Stomach (tissue), 9 donors: Measurements from ENCODE around the gene PIP5K1B. TPM values are rescaled to one million over a fixed set of nuclear protein-coding genes. Genes with fewer than 3 reads are reported as not detected.

ENCODE experiments used
- DNase-seq, 2 donors: peaks; one replicate each; pipeline versions ENCODE4 v3.0.0 to v3.0.0-alpha.2; 2013 to 2019
- H3K27ac ChIP-seq, 5 donors: fragments of 200-600 bp in 4 of 5; sonication (generic) in 4 of 5; one replicate each; pipeline ENCODE4 v1.5.1; 2013 to 2019; ENCODE audit warnings: mild to moderate bottlenecking in 1 of 5, moderate library complexity in 1 of 5
- H3K27me3 ChIP-seq, 3 donors: fragments of 200-600 bp; sonication (generic); one replicate each; pipeline ENCODE4 v1.5.1; 2017 to 2019; ENCODE audit warnings: mixed run types in 1 of 3
- H3K36me3 ChIP-seq, 4 donors: fragments of 200-600 bp; sonication (generic); 1 replicate in 3 of 4; 2 replicates in 1 of 4; pipeline ENCODE4 v1.5.1; 2016 to 2019
- H3K4me1 ChIP-seq, 4 donors: fragments of 200-600 bp; sonication (generic); one replicate each; pipeline ENCODE4 v1.5.1; 2016 to 2019
- H3K4me3 ChIP-seq, 4 donors: fragments of 200-600 bp; sonication (generic) in 3 of 4; one replicate each; pipeline ENCODE4 v1.5.1; 2016 to 2019; ENCODE audit warnings: mild to moderate bottlenecking in 1 of 4
- H3K9me3 ChIP-seq, 4 donors: fragments of 200-600 bp; sonication (generic); one replicate each; pipeline ENCODE4 v1.5.1; 2016 to 2019
- CTCF ChIP-seq, 7 experiments: fragments of 450-650 bp in 4 of 7; fragments of 200-600 bp in 3 of 7; sonication (generic) in 3 of 7; IDR thresholded peaks; one replicate each; pipeline ENCODE4 v1.5.1; 2016 to 2019; ENCODE audit warnings: antibody characterized with exemption in 7 of 7, control low read depth in 2 of 7, mild to moderate bottlenecking in 1 of 7
- EP300 ChIP-seq: sonication (generic); formaldehyde crosslinking; IDR thresholded peaks from one replicate; pipeline ENCODE4 v1.6.1; 2017; ENCODE audit warnings: antibody characterized with exemption
- POLR2A ChIP-seq, 4 donors: fragments of 450-650 bp; IDR thresholded peaks; one replicate each; pipeline ENCODE4 v1.6.1; 2016; ENCODE audit warnings: antibody characterized with exemption in 4 of 4, control low read depth in 2 of 4, mild to moderate bottlenecking in 1 of 4, moderate library complexity in 1 of 4
- POLR2AphosphoS5 ChIP-seq, 3 donors: sonication (generic); formaldehyde crosslinking; IDR thresholded peaks; one replicate each; pipeline ENCODE4 v1.6.1; 2016; ENCODE audit warnings: antibody characterized with exemption in 3 of 3
- WGBS, 5 donors: extraction: QIAGEN DNeasy Blood & Tissue Kit in 3 of 5; methylation state at CpG; one replicate each; pipeline versions ENCODE4 v1.1.5 to v1.1.7; 2013 to 2018; 5-methylcytosine and 5-hydroxymethylcytosine counted together
- intact Hi-C: fragments of 100-400 bp; cut with DNase I; formaldehyde crosslinking; loops from one replicate; pipeline ENCODE4 v1.15.1; 2023; ENCODE audit warnings: low total_unique reads
- polyA plus RNA-seq, 3 donors: library from polyadenylated mRNA; stranded (reverse); fragments of 200-250 nt; gene quantifications; one replicate each; pipeline ENCODE4 v1.2.3, GENCODE V29; 2013
- total RNA-seq, 5 donors: library from RNA; depleted of rRNA; stranded (reverse); fragments of >200 nt; gene quantifications; one replicate each; pipeline versions ENCODE4 v1.1.0 to v1.2.3, GENCODE V29; 2014 to 2016
- donor health status: healthy with polysubstance abuse.
- donor health status: Bipolar disorder and iron deficiency.
- donor health status: healthy.

The PIP5K1B gene
- total and polyA plus RNA-seq, 8 donors = 2.3 to 33.8 (median 16.6) TPM

- no peak for DNase-seq
- Histone ChIP-seq H3K9me3 (no peaks in the 10 kb centered on the region), H3K27ac (no peak overlapping the region), H3K36me3 (peaks cover 0 to 14% (median 0%) of the 10 kb centered on the region in 4 donors), H3K4me3 (no peak overlapping the region), H3K27me3 (no peaks in the 10 kb centered on the region), H3K4me1 (peaks cover 0 to 7% (median 5%) of the 10 kb centered on the region in 4 donors)
- intact Hi-C loops = no loop called here
- no peak for TF ChIP-seq CTCF (IDR thresholded peaks at IDR 0.05)
- TF ChIP-seq POLR2AphosphoS5 (IDR thresholded peaks at IDR 0.05) = no peak
- TF ChIP-seq EP300 = no peak
- TF ChIP-seq POLR2A (IDR thresholded peaks at IDR 0.05) = no peak
- WGBS, 5 donors = 70 to 97% (median 78%) methylated on average over 2 of the region's 2 CpGs
Observed at GRCh38 chr9:68914751-68915150, 209.7 kb downstream of the PIP5K1B start.

- Histone ChIP-seq H3K4me1 (no peaks in the 10 kb centered on the region), H3K9me3 (no peaks in the 10 kb centered on the region), H3K27ac (no peak overlapping the region), H3K4me3 (no peak overlapping the region), H3K27me3 (no peaks in the 10 kb centered on the region), H3K36me3 (peaks cover 0 to 29% (median 3%) of the 10 kb centered on the region in 4 donors)
- DNase-seq = no peak
- WGBS, 5 donors = 54 to 73% (median 66%) methylated on average over 2 of the region's 2 CpGs
- TF ChIP-seq CTCF (IDR thresholded peaks at IDR 0.05) (no peak), POLR2A (IDR thresholded peaks at IDR 0.05) (no peak), EP300 (no peak), POLR2AphosphoS5 (IDR thresholded peaks at IDR 0.05) (no peak)
- intact Hi-C loops = no loop called here
Observed at GRCh38 chr9:68919661-68920060, 214.6 kb downstream of the PIP5K1B start.

GRCh38 chr9:68920921-68921320 lies 215.9 kb downstream of the PIP5K1B start:
- intact Hi-C loops = no loop called here
- Histone ChIP-seq H3K36me3 (peaks cover 0 to 29% (median 3%) of the 10 kb centered on the region in 4 donors), H3K4me1 (peaks cover 0 to 11% (median 1%) of the 10 kb centered on the region in 4 donors), H3K9me3 (no peaks in the 10 kb centered on the region), H3K27ac (no peak overlapping the region), H3K27me3 (no peaks in the 10 kb centered on the region), H3K4me3 (no peak overlapping the region)
- 92 to 98% (median 96%) methylated on average over 1 of the region's 1 CpG for WGBS, 5 donors
- no peak for TF ChIP-seq POLR2A (IDR thresholded peaks at IDR 0.05)
- TF ChIP-seq POLR2AphosphoS5 (IDR thresholded peaks at IDR 0.05) = no peak
- no peak for TF ChIP-seq EP300
- no peak for TF ChIP-seq CTCF (IDR thresholded peaks at IDR 0.05)
- DNase-seq = no peak

- Histone ChIP-seq H3K36me3 (peaks cover 0 to 20% (median 3%) of the 10 kb centered on the region in 4 donors), H3K27ac (no peak overlapping the region), H3K9me3 (no peaks in the 10 kb centered on the region), H3K27me3 (no peaks in the 10 kb centered on the region), H3K4me1 (peaks cover 0 to 11% (median 1%) of the 10 kb centered on the region in 4 donors), H3K4me3 (no peak overlapping the region)
- TF ChIP-seq EP300 (no peak), CTCF (IDR thresholded peaks at IDR 0.05) (no peak), POLR2A (IDR thresholded peaks at IDR 0.05) (no peak), POLR2AphosphoS5 (IDR thresholded peaks at IDR 0.05) (no peak)
- intact Hi-C loops = no loop called here
- no peak for DNase-seq
Observed at GRCh38 chr9:68923480-68923879, 218.4 kb downstream of the PIP5K1B start.
